GM12878 (cell line): ENCODE results near the gene SLC15A1. TPM values are rescaled to one million over a fixed set of nuclear protein-coding genes. Genes with fewer than 3 reads are reported as not detected.

ENCODE experiments used
- ATAC-seq: fragments of 200-7000 bp; cut with Tn5 transposase; 3 replicates; pipeline ENCODE4 v1.9.1; 2020; ENCODE audit warnings: mild to moderate bottlenecking, moderate library complexity
- BruUV-seq: library from RNA; stranded (reverse); fragments of 400-500 nt; replicated peaks from 2 replicates; lab custom pipeline; 2021; lab: Mats Ljungman, UMichigan
- CTCF ChIA-PET: fragments of 300-600 bp; sonication (Branson Sonifier 250); formaldehyde crosslinking; extraction: SDS; loops from one replicate; lab custom pipeline; 2021; ENCODE audit warnings: inconsistent platforms; lab: Yijun Ruan, JAX
- POLR2A ChIA-PET: fragments of 350-600 bp; formaldehyde crosslinking; extraction: SDS; loops from one replicate; lab custom pipeline; 2021; ENCODE audit warnings: inconsistent platforms; lab: Charles Lee
- RAD21 ChIA-PET: fragments of 300-600 bp; sonication (Branson Sonifier 250); formaldehyde crosslinking; loops from one replicate; lab custom pipeline; 2023; ENCODE audit warnings: antibody characterized with exemption; ENCODE audit not compliant: unreplicated experiment; lab: Charles Lee
- SMC1A ChIA-PET: fragments of 300-600 bp; sonication (Branson Sonifier 250); formaldehyde crosslinking; loops from one replicate; lab custom pipeline; 2023; ENCODE audit not compliant: unreplicated experiment, uncharacterized antibody; lab: Charles Lee
- DNase-seq: peaks from one replicate; pipeline ENCODE4 v3.0.0-alpha.2; 2011; ENCODE audit warnings: low read depth, low spot score
- FAIRE-seq: peaks from 3 replicates; lab custom pipeline; 2011; peaks lifted over from hg19 to GRCh38; lab: Jason Lieb, UNC
- H2AFZ ChIP-seq: 2 replicates; pipeline ENCODE4 v1.6.0; 2011; ENCODE audit warnings: low read depth, low read length, control low read depth; ENCODE audit not compliant: control insufficient read depth
- H3K27ac ChIP-seq: 2 replicates; pipeline ENCODE4 v1.5.1; 2011; ENCODE audit warnings: control low read depth; ENCODE audit not compliant: control insufficient read depth, insufficient read depth
- H3K27me3 ChIP-seq, 2 experiments: replicated peaks in 1 of 2; 2 replicates each; pipeline versions ENCODE4 v1.6.0 to v1.6.1; 2011; ENCODE audit warnings: low read length in 1 of 2; ENCODE audit not compliant: control insufficient read depth in 2 of 2, insufficient read depth in 2 of 2
- H3K36me3 ChIP-seq, 2 experiments: 2 replicates each; pipeline ENCODE4 v1.5.1; 2011; ENCODE audit warnings: low read length in 1 of 2; ENCODE audit not compliant: control insufficient read depth in 2 of 2, insufficient read depth in 2 of 2
- H3K4me1 ChIP-seq: 2 replicates; pipeline ENCODE4 v1.6.1; 2011; ENCODE audit warnings: mild to moderate bottlenecking, low read length, moderate library complexity, mixed read lengths; ENCODE audit not compliant: control insufficient read depth, insufficient read depth
- H3K4me2 ChIP-seq: 2 replicates; pipeline ENCODE4 v1.6.0; 2011; ENCODE audit warnings: control low read depth; ENCODE audit not compliant: control insufficient read depth, insufficient read depth
- H3K4me3 ChIP-seq: fragments of 200-600 bp; sonication (generic); 2 replicates; pipeline ENCODE4 v1.5.1; 2016
- H3K79me2 ChIP-seq: 2 replicates; pipeline ENCODE4 v1.6.0; 2011; ENCODE audit warnings: low read length; ENCODE audit not compliant: control insufficient read depth, insufficient read depth
- H3K9ac ChIP-seq: 2 replicates; pipeline ENCODE4 v1.8.0; 2011; ENCODE audit warnings: low read length, control low read depth, mixed read lengths; ENCODE audit not compliant: control insufficient read depth, insufficient read depth
- H3K9me3 ChIP-seq: replicated peaks from 3 replicates; pipeline ENCODE4 v1.5.1; 2011; ENCODE audit warnings: mild to moderate bottlenecking, low read length; ENCODE audit not compliant: control insufficient read depth, insufficient read depth
- H4K20me1 ChIP-seq: 2 replicates; pipeline ENCODE4 v1.6.0; 2011; ENCODE audit not compliant: control insufficient read depth, insufficient read depth
- ATF7 ChIP-seq: fragments of 450-650 bp; IDR thresholded peaks from 2 replicates; pipeline ENCODE4 v1.6.1; 2016; ENCODE audit warnings: low read depth, mild to moderate bottlenecking
- BCL11A ChIP-seq: IDR thresholded peaks from 2 replicates; pipeline ENCODE4 v1.6.1; 2011; ENCODE audit warnings: low read depth, low read length
- BHLHE40 ChIP-seq, 2 experiments: fragments of 450-650 bp in 1 of 2; IDR thresholded peaks; 2 replicates each; pipeline ENCODE4 v1.6.1; 2011 to 2017; ENCODE audit warnings: low read depth in 2 of 2, borderline replicate concordance in 1 of 2, improper control_type of control experiment in 1 of 2, low read length in 1 of 2, mild to moderate bottlenecking in 1 of 2
- CBX5 ChIP-seq: sonication (generic); IDR thresholded peaks from 2 replicates; pipeline ENCODE4 v1.6.1; 2016; ENCODE audit warnings: low read depth, moderate library complexity, mild to moderate bottlenecking, inconsistent platforms
- EED ChIP-seq: sonication (generic); IDR thresholded peaks from 2 replicates; pipeline ENCODE4 v1.6.1; 2016; ENCODE audit warnings: antibody characterized with exemption, low read depth
- ELK1 ChIP-seq: IDR thresholded peaks from 2 replicates; pipeline ENCODE4 v1.6.1; 2012; ENCODE audit warnings: low read depth, low read length, improper control_type of control experiment
- HCFC1 ChIP-seq: fragments of 150-350 bp; IDR thresholded peaks from 2 replicates; pipeline ENCODE4 v1.6.1; 2014; ENCODE audit warnings: low read length
- HDAC2 ChIP-seq: fragments of 200-600 bp; sonication (generic); IDR thresholded peaks from 2 replicates; pipeline ENCODE4 v1.6.1; 2017
- HDAC6 ChIP-seq: fragments of 200-600 bp; sonication (generic); IDR thresholded peaks from one replicate; pipeline ENCODE4 v1.8.0; 2017; ENCODE audit warnings: antibody characterized with exemption; ENCODE audit not compliant: unreplicated experiment
- HDGF ChIP-seq: fragments of 450-650 bp; IDR thresholded peaks from 2 replicates; pipeline ENCODE4 v1.6.1; 2016; ENCODE audit warnings: antibody characterized with exemption
- LARP7 ChIP-seq: fragments of 450-650 bp; IDR thresholded peaks from 2 replicates; pipeline ENCODE4 v1.6.1; 2017; ENCODE audit warnings: mild to moderate bottlenecking
- MYB ChIP-seq: fragments of 150-350 bp; IDR thresholded peaks from 2 replicates; pipeline ENCODE4 v1.6.1; 2014; ENCODE audit warnings: mild to moderate bottlenecking, low read depth, low read length, borderline replicate concordance
- NRF1 ChIP-seq: conservative IDR thresholded peaks from 2 replicates; pipeline ENCODE4 v1.6.1; 2011; ENCODE audit warnings: mild to moderate bottlenecking, low read depth, low read length, improper control_type of control experiment
- RELB ChIP-seq: fragments of 450-650 bp; IDR thresholded peaks from 2 replicates; pipeline ENCODE4 v1.6.1; 2017; ENCODE audit warnings: low read depth, mild to moderate bottlenecking, moderate library complexity
- SREBF1 ChIP-seq: IDR thresholded peaks from 2 replicates; pipeline ENCODE4 v1.6.1; 2012; ENCODE audit warnings: mild to moderate bottlenecking, low read length
- SUPT20H ChIP-seq: IDR thresholded peaks from 2 replicates; pipeline ENCODE4 v1.6.1; 2011; ENCODE audit warnings: low read depth, mild to moderate bottlenecking, low read length, moderate library complexity, borderline replicate concordance; ENCODE audit not compliant: control insufficient read depth
- ZBTB4 ChIP-seq: fragments of 450-650 bp; formaldehyde crosslinking; IDR thresholded peaks from 2 replicates; pipeline ENCODE4 v1.4.0; 2022; ENCODE audit warnings: mild to moderate bottlenecking, moderate library complexity
- ZNF24 ChIP-seq: fragments of 450-650 bp; IDR thresholded peaks from 2 replicates; pipeline ENCODE4 v1.6.1; 2017; ENCODE audit warnings: antibody characterized with exemption, mild to moderate bottlenecking
- WGBS: methylation state at CpG from one replicate; pipeline ENCODE4 v1.1.6; 2016; ENCODE audit warnings: low lambda C conversion rate; ENCODE audit not compliant: insufficient replicate concordance, insufficient coverage; ENCODE audit errors: missing lambda C conversion rate; 5-methylcytosine and 5-hydroxymethylcytosine counted together
- in situ Hi-C: fragments of 300-500 bp; cut with MboI; formaldehyde crosslinking; loops from 9 replicates; pipeline ENCODE4 v1.14.3; 2018; ENCODE audit warnings: mixed read lengths
- intact Hi-C: fragments of 100-400 bp; cut with micrococcal nuclease; formaldehyde crosslinking; loops from one replicate; pipeline ENCODE4 v1.14.2; 2022; ENCODE audit not compliant: unreplicated experiment
- polyA plus RNA-seq, 11 experiments: library from polyadenylated mRNA; depleted of rRNA in 4 of 11; unstranded in 6 of 11; stranded (reverse) in 5 of 11; fragments of >200 nt; fragmentation: Nextera tagmentation in 4 of 11; fragmentation: Illumina TruSeq in 1 of 11; extraction: Ambion mirVana in 4 of 11; extraction: Trizol in 1 of 11; gene quantifications; 1 replicate in 1 of 11; 2 replicates in 10 of 11; pipeline versions ENCODE4 v1.2.1 to v1.2.3, GENCODE V29; 2011 to 2016; ENCODE audit warnings: inconsistent platforms in 2 of 11, missing spikeins in 2 of 11, low read depth in 1 of 11
- total RNA-seq, 4 experiments: library from RNA; depleted of rRNA in 3 of 4; stranded (reverse); fragments of >200 nt in 3 of 4; fragmentation: Illumina TruSeq in 1 of 4; extraction: Trizol in 1 of 4; gene quantifications; 2 replicates each; pipeline versions ENCODE4 v1.2.1 to v1.2.3, GENCODE V29; 2013 to 2021

The SLC15A1 gene
- total and polyA plus RNA-seq, 10 of the 15 experiments (the other 5 are each of a cell fraction or from before 2014, with no cell fraction given), result not detected

- no peak for TF ChIP-seq HDGF
- TF ChIP-seq BCL11A, result no peak
- no peak for TF ChIP-seq EED
Measured at GRCh38 chr13:98664924-98665637, 87.4 kb downstream of the SLC15A1 start (continued).

- Histone ChIP-seq H3K4me2 (no peak overlapping the region), H4K20me1 (no peaks in the 10 kb centered on the region), H3K79me2 (no peaks in the 10 kb centered on the region), H2AFZ (no peak overlapping the region), H3K4me3 (no peak overlapping the region), H3K9ac (no peak overlapping the region), H3K27ac (no peak overlapping the region), H3K36me3 (no peaks in the 10 kb centered on the region), H3K27me3 (no peaks in the 10 kb centered on the region), H3K4me1 (no peaks in the 10 kb centered on the region), H3K9me3 (no peaks in the 10 kb centered on the region)
- 37% methylated on average over 1 of the region's 1 CpG for WGBS
- ATAC-seq, result no peak
- SMC1A ChIA-PET, result interaction anchor here (2.3 to 2.4 kb wide), 2 partner anchors 11 to 220 kb away, joined by 12 read pairs; no protein-coding TSS in a partner anchor
- DNase-seq, result no peak
- POLR2A ChIA-PET, result no interaction called here
- no TSS peak for BruUV-seq
- in situ Hi-C loops, result no loop called here
- FAIRE-seq, result no peak
- RAD21 ChIA-PET, result no interaction called here
- CTCF ChIA-PET, result interaction anchor here (0.6 to 2.1 kb wide), 3 partner anchors 175 to 368 kb away, joined by 4 to 7 read pairs (median 4); no protein-coding TSS in a partner anchor
- intact Hi-C loops, result no loop called here
- TF ChIP-seq SREBF1, result no peak
- no peak for TF ChIP-seq BHLHE40 (IDR thresholded peaks at IDR 0.05; ENCODE audit: borderline replicate concordance in 1 of 2, low read depth in 2 of 2, low read length in 1 of 2)
- no peak for TF ChIP-seq MYB
- no peak for TF ChIP-seq HDAC2
- no peak for TF ChIP-seq ZNF24
- no peak for TF ChIP-seq HDAC6
- no peak for TF ChIP-seq LARP7
- TF ChIP-seq RELB, result no peak
- no peak for TF ChIP-seq ZBTB4 (CRISPR knock-in tag)
- TF ChIP-seq ATF7, result no peak
- TF ChIP-seq CBX5, result no peak
- TF ChIP-seq ELK1, result no peak
- TF ChIP-seq HCFC1, result no peak
- TF ChIP-seq NRF1, result no peak
- TF ChIP-seq BCL11A, result no peak
- no peak for TF ChIP-seq SUPT20H
Measured at GRCh38 chr13:98664510-98664909, 88.0 kb downstream of the SLC15A1 start.
